HG03469 (cell line): Measurements from ENCODE around the gene CFAP221.

Experiments used
- ATAC-seq: cut with Tn5 transposase; IDR thresholded peaks from one replicate; pipeline ENCODE4 v1.9.1; 2021; ENCODE audit warnings: mild to moderate bottlenecking, moderate library complexity, moderate number of reproducible peaks; ENCODE audit not compliant: unreplicated experiment

CFAP221 gene

DNA sequence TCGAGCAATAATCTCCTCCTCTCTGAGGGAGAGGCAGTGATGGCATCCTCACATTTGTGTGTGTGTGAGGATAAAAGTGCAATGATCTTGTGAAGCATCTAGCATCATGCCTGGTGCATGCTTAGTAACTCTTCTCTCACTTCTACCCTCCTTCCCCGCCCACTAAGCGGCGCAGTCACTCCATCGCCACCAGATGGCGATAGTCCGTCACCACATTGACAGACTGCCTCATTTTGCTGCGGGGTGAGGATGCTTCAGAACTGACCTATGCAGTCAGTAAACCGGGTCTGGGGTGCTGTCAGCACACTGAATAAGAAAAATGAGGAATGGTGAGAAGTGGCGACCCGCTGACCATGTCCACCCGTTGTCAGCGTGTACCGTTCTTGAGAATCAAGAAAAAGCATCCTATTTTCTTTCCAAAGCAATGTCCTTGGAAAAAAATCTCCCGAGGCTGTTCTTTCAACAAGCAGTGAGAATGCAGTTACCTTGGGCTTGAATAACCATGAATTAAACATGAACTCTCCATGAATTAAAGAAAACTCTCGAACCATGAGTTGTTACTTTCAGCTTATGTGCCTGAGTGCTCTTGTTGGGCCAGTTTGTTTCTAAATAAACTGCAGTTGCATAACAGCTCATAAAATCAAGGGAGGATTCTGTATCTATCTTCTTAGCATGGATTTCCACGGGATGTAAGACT, 97.5 kb downstream of the CFAP221 start:
- ATAC-seq: peak; percentile 93

DNA sequence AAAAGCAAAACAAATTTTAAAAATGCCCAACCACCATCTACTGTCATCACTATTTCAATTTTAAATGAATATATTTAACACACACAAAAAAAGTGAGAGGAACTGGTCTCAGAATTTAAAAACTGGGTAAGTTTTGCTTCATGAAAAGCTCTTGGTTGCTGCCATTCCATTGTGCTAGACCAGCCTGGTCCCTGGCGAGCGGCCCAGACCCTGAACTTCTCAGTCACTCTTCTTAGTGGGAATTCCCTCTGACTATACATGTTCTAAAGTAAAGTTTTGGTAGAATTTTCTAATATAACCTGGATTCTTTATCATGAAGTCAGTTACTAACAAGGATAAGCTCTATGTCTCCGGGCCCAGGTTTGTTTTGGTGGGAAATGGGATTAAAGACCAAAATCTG, 99.9 kb downstream of the CFAP221 start:
- ATAC-seq: no peak

DNA sequence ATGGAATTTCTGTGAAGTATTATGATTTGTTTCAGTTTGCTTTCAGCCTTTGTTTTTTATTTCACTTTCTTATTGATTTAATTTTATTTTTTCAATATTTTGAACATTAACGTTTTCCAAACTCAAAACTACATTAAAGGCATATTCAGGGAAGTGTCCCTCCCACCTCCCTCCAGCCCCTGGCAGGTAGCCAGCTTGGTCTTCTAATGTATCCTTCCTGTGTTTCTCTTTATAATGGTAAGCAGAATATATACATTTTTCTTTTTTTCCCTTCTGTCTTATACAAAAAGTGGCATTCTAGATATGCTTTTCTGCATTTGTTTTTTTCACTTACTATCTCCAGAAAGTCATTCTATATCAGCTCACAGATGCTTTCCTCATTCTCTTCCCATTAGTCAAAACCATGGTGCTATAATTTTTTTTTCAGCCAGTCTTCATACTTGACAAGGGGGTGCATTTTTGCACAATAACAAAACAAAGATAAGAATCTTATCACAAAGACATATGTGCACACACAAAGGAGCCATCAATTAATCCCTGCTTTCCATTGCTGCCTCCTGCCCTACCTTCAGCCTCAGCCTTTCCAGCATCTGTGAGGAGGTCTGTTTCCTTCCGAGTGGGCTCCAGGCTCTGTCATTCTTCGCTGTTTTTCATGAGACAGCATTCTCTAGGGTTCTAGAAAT, 101.1 kb downstream of the CFAP221 start:
- ATAC-seq: no peak

DNA sequence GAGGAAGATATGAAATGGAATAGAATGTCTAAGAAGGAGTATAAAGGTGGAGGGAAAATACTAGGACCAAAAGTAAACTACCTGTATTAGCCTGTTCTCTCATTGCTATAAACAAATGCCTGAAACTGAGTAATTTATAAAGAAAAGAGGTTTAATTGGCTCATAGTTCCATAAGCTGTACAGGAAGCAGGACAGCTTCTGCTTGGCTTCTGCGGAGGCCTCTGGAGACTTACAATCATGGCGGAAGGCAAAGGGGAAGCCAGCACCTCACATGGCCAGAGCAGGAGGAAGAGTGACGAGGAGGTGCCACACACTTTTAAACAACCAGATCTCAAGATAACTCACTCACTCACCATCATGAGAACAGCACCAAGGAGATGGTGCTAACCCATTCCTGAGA, 101.9 kb downstream of the CFAP221 start:
- ATAC-seq: no peak

DNA sequence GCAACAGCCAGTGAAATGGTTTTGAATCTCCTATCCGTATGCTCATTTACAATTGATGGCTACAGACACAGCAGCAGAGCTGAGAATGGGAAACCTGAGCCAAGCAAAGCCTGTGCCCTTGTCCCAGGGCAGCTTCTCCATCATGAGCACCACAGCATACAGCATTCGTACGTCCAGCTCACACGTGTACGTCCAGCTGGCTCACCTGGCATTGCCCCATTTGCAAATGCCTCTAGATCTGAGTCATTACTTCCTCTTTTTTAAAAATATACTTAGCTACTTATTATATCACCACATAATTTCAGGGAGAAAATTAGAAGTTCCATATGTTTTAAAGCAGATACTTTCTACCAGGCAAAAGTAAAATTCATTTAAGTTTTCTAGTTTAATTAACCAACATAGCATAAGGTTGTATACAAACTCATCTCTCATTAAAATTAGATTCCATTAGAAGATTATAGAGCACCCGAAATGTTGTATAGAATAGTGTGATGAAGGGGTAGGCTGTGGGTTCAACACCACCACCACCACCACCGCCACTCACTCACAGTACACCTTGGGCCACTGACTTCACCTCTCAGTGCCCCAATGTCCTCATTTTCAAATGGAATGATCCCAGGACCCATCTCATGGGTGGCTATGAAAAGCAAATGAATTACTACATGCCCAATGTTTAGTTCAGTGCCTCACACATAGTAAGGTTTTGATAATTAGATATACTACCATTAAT, 103.4 kb downstream of the CFAP221 start:
- ATAC-seq: peak; percentile 89

DNA sequence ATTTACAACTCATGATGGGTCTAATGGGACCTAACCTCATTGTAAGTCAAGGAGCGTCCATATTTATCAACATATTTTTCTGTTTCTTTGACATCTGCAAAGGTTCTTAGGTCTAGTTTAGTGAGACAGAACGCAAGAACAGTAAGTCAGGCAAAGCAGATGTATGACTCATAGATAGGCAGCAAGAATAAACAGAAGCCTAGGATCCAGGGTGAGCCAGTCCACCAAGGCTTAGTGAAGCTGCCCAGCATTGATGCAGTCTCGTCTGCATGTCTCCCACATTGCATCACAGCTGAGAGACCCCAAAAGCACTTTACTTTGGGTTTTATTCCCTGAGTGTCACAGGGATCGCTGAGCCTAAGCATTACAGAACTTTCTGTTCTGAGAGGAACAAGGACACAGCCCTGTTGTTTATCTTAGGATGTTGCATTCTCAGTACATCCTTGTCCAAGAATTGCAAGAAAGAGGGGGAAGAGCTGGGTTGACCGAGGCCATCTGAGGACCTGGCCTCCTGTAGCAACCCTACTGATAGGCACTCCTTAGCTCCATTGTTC, 105.2 kb downstream of the CFAP221 start:
- ATAC-seq: no peak

DNA sequence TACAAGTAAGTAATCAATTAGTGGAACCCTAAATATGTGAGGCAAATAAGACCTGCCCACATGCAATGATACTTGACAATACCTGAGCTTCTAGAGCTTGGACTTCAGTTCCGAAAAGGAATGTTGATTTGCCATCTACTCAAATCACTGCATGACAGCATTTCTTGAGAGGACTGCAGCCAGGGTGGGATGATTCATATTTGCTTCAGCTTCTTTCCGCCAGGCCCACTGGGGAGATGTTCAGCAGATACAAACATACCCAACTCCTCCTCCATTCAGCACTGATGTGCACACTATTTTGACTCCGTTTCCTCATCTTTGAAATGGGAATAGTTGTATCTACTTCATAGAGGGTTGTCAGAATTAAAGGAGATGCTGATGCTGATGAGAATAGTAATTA, 106.0 kb downstream of the CFAP221 start:
- no peak for ATAC-seq

DNA sequence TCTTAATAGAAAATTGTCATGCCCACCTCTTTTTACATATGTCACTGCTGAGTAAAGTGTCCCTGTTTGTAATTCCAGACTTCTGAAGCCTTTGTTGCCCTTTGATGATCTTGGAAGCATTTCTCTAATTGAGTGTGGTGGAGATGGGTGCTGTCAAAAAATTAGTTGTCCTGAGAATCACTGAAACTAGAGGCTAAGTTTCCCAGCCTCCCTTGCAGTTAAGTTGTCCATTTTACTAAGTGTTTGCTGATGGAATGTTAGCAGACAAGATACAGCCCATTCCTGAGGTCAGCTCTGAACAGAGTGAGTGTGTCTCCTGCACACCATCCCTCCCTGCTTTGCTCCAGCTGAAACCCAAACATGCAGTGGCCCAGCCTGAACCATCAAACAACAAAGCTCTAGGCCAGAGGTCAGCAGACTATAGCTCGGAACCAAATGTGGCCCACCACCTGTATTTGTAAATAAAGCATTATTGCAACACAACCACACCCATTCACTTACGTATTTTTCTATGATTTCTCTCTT, 106.7 kb downstream of the CFAP221 start:
- ATAC-seq: no peak

DNA sequence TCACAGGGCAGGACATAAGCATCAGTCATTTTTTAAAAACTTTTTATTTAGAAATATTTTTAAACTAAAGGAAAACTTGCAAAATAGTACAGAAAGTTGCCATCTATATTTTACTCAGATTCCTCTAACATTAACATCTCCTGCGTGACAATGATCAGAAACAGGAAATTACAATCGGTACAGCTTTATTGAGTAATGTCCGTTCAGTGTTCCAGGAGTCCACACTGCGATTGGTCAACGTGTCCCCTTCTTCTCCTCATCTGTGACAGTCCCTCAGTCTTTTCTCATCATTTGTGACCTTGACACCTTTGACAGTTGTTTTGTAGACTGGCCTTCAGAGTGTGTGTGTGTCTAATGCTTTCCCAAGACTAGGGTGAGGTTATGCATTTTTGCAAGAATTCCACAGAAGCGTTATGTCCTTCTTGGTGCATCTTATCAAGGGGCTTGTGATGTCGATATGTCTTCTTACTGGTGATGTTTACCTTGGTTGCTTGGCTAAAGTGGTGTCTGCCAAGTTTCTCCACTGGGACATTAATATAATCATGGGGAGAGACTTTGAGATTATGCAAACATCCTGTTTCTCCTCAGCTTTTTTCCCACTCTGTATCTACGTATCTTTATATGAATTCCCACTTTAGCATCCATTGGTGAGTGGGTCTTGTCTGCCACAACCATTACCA, 113.4 kb downstream of the CFAP221 start:
- no peak for ATAC-seq

DNA sequence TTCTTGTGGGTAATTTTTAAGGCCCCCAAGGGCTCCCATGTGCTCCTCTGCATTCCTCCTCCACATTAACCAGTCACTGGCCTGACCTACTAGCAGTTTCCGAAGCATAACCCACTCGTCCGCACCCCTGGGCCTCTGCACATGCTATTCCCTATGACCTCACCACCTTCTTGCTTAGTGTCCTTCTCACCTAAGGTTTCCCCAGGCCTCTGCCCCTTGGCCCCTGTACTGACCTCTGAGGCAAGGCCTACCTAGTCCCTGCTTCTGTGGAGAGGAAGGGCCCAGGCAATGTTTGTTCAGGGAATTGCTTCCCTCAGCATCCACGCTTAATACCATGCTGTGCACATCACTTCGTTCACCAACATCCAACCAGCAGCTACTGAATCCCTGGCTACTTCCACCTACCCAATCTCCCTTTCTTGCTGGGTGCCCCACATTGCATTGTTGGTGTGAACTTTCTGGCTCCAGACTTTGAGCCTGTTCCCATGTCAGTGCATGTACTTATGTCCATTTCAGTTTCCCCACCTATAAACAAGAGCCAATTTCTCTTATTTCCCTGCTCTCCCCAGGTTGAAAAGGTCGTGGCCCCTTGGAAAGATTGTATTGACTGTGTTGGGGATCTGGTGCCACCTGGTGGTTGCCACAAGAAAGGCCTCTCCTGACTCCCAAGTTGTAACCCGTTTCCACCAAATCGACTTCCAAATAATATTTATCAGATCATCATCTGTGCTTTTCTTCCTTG, 115.5 kb downstream of the CFAP221 start:
- no peak for ATAC-seq

DNA sequence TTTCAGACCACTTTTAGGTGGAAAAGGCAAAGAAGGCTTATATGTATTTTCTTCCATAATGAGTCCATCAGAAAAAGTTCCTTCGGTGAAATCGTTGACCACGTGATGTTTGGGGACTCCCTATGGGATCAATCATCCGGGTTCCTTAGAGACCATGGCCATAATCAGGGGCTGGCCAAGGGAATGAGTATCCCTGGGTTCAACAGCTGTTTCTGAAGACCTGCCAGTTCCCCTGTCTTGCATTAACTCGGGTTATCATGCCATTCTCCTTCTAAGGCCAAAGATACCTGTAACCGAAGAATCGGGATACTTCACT, 116.1 kb downstream of the CFAP221 start:
- ATAC-seq: no peak

DNA sequence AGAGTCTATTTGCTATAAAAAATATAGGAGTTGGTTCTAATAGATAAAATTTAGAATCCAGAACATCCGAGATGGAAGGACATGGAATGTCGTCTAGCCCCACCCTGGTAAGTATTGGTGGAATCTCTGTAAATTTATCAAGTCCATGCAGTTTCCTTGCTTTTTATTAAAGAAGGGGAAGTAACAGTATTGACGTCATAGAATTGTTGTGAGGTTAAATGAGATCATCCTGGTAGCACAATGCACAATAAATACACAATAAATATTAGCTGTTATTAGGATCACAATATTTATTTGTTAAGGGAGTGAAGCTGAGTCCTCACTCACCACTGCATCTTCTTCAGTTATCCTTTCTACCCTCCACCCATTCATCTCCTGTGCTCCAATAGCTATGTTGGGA, 118.0 kb downstream of the CFAP221 start:
- no peak for ATAC-seq

DNA sequence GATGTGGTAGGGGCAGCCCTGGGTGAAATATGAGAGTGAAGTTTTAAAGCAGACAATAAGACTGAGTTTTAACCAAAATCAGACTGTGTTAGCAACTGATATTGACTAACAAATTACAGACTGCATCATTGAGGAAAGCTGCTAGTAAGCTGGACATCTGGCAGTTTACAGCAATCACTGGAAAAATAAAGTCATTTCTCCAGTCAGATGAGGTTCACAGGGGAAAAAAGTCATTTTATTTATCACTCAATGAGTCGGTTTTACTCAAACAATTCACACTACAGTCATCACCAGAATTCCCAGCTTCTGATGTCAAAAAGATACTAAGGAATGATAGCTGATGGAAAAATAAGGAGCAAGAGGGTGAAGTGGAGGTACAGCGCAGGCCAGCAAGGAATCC, 124.3 kb downstream of the CFAP221 start:
- ATAC-seq: no peak

DNA sequence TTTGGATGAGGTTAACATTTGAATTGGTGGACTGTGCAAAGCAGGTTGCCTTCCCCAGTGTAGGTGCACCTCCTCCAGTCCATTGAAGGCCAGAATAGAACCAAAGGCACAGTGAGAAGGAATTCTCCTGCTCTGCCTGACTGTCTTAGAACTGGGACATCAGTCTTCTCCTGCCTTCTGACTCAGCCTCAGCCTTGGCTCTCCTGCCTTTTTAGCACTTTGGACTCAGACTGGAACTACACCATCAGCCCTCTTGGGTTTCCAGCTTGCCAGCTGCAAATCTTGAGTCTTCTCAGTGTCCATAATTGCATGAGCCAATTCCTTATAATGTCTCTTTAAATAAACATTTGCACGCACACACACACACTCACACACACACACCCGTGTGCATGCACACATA, 126.8 kb downstream of the CFAP221 start:
- no peak for ATAC-seq

DNA sequence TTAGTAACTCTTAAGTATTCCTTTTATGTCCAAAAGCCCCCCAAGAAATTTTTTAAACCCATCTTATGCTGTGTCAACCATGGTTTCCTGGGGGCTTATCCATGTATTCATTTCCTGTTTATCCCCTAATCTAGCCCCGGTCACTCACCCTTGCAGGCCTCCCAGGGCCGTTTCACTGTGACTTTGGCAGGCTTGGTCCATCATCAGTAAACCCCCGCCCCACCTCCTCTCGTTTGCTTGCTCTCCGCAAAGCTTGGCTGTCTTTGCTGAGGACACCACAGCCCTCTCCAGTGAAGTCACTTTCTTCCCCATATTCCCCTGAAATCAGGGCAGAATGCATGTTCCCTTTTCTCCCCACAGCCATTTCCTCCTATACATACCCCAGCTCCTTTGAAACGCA, 127.5 kb downstream of the CFAP221 start:
- ATAC-seq: no peak

DNA sequence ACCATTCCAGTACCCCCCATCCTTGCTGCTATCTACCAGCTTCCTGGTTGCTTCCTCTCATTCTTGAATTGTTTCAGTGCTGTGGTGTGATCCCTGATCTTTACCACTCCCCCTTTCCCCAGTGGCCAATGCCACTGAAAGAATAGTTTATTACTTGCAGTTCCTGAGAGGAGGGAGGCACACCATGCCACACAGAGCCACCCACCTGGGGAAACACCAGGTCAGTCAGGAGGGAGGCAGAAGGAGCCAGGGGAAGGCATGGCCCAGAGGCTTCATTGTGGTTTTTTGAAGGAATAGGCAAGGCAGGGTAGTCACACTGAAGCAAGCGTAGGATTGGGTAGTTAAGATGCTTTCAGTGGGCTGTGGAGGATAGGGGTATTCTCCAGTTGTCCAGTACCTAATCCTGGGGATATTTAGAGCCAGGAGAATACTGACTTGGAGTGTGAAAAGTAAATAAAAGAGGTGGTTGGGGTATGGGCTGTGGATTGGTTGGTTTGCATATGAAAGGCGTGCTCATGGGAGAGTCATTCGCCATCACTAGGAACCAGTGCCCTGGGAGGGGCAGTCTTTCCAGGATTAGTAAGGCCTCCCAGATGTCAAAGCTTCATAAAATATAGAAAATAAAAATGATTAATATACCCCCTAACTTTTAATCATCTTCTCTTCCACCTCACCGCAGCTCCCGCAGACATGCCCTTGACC, 128.1 kb downstream of the CFAP221 start:
- no peak for ATAC-seq

DNA sequence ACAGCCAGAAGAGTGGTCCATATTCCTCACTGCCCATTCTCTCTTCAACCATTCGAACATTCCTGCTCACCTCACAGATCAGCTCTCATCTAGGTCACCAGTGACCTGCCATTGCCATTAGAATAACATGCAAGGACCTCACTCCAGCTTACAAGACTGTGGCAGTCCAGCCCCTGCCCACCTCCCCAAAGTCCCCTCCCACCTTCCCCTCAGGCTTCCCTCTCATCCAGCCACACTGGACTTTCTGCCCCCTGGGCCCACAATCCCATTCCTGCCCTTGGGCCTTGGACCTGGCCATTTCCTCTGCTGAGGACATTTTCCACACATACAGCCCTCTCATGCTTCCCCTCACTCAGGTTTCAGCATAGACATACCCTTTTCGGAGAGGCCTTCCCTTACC, 129.5 kb downstream of the CFAP221 start:
- ATAC-seq: no peak

DNA sequence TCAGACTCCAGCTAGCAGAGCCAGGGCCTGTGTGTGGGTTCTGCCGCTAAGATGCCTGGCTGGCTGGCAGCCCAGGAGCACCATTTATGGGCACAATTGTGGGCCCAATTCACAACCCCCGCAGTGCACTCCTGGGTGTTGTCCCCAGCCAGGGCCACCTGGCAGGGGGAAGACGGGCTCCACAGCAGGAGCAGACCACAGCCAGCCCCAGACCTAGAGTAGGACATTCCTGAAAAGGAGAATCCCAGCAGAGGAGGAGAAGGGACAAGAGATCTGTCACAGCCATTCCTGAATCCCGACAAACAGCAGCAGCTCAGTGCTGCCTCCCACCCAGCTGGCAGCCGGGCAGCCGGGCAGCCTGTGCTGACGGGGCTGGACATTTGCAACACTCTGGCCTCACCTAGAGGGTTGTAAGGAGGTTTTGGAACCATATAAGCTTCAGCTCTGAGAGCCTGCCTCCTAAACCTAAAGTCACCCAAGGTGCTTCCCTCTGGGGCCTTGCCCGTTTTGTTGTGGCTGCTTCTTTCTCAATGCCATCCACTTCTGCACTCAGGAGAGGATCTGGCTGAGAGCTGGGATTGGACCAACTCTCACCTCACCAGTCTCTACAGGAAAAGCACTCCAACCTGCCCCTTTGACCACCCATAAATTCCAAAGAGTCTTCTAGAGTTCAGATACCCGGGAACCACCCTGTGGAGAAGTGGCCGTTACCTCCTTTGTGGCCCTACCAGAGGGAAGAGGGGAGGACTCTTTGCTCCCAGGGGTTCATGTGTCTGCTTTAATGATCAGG, 130.7 kb downstream of the CFAP221 start:
- ATAC-seq: no peak

DNA sequence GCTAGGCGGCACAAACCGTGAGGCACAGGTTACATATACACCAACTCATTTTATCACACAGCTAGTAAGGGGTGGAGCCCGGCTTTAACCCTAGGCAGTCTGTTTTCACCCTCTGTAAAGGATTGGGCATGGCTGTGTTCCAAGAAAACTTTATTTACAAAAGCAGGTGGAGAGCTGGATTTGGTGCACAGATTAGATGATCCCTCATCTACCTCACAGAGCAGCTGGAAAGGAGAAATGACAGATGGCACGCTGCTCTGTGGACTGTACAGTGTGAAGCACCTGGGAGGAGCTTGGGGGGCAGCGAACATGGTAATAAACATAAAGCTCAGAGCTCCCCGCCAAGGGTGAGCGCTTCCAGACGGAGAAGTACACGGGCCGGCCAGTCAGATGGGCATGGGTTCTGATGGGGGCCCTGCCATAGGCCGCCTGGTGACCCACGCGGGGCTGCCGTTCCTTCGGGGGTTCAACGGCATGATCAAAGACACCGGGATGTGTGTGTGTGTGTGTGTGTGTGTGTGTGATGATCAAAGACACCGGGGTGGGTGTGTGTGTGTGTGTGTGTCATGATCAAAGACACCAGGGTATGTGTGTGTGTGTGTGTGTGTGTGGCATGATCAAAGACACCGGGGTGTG, 133.9 kb downstream of the CFAP221 start:
- ATAC-seq: no peak
